HG02798 (cell line): ENCODE results near the gene ASIC1.

Experiments used
- ATAC-seq: cut with Tn5 transposase; IDR thresholded peaks from one replicate; pipeline ENCODE4 v1.9.1; 2021; ENCODE audit warnings: mild to moderate bottlenecking; ENCODE audit not compliant: unreplicated experiment, poor library complexity

Gene ASIC1

DNA sequence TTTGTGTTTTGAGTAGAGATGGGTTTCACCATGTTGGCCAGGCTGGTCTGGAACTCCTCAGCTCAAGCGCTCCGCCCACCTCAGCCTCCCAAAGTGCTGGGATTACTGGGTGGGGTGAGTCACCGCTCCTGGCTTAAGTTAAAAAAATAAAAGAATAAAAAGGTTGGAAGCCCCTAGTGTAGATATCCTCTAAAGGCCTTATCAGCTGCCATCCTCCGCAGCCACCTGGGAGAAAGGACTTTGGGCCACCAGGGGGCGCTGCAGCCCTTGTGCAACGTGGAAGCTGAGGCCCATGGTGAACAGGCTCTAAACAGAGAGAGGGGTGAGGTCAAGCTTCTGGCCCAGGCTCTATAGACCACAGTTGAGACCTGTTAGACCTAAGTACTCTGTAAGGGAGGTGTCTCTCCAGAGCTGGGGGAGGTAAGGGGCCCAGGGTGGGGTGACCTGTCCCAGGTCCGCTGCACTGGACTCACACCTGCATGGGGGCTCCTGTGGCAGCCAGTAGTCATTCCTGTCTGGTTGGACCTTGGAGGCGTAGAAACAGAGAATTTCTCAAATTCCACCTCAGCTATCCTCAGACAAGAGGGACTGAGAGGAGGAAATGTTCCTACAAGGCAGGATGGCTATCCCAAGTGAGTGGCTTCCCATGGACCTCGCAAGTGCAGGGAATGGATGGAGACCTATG is 18.1 kb upstream of the ASIC1 start:
- no peak for ATAC-seq

DNA sequence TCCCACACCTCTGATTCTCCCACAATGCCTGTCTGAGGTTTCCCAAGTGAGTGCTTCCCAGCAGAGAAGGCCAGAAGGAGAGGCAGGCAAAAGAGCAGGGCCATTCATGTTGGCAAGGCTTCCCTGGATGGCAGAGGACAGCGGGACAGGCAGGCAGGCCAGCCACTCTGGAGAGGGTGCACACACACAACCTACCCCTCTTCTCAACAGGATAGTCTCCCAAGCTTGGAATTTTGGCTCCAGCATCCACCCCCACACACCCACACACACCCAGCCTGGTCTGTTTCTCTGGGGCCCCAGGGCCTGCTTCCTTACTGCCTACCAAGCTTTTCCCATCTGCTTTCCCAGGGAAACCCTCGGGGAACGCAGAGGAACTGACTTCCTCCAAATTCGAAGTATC is 16.7 kb upstream of the ASIC1 start:
- ATAC-seq: no peak

DNA sequence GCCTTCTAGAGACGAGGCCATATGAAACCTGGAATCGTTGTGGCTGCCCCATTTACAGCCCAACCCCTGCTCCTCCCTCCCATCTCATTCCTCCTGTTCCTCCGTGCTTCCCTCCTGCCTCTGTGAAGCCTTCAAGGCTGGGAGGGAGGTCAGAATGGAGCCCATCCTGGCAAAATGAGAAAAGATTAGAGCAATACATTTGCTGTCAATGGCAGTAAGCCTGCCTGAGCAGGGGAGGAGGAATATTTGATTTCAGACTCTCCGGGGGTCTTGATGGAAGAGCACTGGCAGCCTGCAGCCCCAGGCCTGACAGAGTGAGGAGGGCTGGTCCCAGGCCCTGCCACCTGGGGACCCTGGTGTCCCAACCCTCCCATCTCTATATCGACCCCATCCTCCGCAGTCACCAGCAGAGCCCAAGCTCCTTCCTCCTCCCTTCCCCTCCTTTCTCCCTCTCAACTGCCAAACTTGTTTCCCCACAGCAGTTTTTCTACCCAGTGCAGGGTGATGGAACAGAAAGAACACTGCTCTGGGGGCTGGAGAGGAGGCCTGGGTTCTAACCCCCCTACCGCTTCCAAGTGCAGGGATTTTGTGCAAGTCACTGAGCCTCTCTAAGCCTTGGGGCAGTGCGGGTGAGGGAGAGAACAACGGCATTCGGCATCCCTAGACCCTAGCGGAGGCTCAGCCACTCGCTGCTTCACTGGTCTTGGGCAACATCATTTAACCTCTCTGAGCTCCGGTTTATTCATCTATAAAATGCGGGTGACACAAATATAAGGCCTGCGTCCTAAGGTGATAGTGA is 16.1 kb upstream of the ASIC1 start:
- no peak for ATAC-seq

DNA sequence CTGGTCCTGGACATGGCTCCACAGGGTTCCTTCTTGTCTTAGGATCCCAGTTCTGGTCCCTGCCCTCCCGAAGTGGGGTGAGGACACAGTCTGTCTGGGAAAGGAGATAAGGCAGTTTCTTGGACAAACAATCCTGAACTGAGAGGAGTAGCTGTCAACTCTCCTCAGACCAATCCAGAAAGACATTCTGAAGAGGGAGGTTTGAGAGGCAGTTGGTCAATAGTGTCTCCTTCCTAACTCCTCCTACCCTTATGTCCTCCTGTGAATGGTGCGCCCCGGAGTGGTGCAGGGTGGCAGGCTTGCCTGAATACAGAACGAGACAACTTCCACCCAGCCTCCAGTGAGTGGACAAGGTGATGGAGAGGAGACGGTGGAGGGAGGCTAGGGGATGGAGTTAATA is 15.4 kb upstream of the ASIC1 start:
- ATAC-seq: no peak

DNA sequence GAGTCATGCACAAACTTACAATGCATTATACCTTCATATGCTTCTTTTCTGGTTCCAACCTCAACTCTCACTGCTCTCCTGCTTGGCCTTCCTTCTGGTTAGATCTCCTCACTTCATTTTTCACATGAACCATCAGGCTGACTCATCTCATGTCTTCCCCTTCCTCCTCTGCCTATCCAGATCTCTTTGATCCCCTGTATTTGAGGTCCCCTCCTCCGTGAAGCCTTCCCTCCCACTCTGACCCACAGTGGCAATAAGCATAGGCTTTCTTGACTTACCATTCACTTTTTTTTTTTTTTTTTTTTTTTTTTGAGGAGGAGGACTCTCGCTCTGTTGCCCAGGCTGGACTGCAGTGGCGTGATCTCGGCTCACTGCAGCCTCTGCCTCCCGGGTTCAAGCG is 14.7 kb upstream of the ASIC1 start:
- ATAC-seq: no peak

DNA sequence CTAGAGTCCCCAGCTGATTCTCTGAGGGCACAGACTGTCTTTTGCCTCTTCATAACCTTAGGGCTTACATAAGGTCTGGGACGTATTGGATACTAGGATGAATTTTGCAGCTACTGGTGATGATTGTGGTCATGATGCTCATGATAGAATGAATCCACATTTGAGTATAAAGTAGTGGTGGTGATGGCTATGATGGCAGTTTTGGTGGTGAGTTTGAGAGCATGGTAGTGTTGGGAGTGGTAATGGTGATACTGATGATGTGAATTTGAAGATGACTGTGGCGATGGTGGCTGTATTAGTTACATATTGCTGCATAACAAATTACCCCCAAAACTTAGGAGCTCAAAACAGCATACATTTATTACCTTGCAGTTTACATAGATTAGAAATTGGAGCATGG is 14.1 kb upstream of the ASIC1 start:
- ATAC-seq: no peak

DNA sequence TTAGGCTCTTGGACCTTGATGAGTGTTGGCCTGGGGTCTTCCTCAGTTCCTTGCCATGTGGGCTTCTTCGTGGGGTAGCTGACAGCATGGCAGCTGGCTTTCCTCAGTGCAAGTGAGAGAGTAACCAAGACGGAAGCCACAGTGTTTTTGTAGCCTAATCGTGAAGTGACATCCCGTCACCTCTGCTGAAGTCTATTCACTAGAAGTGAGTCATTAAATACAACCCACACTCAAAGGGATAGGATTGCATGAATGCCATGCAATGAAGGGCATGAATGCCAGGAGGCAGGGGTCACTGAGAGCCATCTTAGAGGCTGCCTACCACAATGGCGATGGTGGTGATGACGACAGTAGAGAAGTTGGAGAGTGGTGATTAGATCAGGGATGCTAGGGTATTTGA is 13.5 kb upstream of the ASIC1 start:
- ATAC-seq: no peak

DNA sequence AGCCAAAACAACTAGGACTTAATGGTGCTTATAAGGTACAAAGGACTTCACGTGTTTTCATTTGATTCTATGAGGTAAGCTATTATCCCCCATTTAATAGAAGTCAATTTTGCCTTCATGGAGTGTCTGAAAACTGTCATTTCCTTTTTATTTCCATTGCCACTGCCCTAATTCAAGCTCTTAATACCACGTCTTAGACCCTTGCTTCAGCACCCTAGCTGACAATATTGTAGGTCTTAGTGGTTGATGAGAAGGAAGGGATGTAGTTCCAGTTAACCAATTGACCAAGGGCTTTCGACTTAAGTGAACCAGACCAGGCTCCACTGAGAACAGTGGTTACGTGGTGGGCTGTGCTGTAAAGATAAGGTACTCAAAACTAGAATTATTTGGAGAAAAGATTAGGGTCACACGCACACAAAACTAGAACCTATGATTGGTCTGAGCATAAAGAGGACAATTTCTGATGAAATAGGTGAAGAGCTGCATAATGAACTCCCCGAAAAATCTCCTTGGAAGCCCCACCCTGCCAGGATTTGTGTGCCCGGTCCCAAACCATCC is 9.6 kb upstream of the ASIC1 start:
- no peak for ATAC-seq

DNA sequence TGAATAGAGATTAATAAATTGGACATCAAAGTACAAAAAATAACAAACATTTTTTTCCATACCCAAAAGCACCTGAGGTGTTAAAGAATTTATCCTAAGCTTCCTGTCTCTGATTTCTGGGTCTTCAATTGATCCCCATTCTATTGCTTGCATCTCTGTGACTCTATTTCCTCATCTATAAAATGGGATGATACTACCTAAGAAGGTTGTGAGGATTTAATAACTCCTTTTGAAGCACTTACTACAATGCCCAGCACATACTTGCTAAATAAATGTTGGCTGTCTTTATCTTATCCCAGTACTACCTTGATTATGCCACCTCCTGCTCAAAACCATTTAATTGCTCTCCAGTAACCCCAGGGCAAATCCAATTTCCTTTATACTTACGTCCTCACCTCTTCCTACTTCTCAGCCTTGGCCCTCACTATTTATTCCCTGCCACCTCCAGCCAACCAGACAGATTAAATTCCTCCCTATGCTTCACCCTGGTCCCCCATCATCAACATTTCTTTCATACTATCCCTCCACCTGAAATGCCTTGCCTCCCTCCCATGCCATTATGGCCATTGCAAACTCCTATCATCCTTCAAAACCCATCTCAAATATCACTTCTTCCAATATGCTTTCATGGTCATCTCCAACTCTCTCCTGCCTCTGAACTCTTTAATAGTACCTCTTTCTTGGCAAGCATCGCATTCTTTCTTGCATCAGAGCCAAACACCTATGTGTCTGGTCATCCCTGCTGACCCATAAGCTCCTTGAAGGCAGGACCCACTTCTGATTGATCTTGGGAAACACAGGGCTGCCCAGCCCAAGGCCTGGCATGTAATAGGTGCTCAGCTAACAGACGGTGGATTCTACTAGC is 7.9 kb upstream of the ASIC1 start:
- ATAC-seq: no peak

DNA sequence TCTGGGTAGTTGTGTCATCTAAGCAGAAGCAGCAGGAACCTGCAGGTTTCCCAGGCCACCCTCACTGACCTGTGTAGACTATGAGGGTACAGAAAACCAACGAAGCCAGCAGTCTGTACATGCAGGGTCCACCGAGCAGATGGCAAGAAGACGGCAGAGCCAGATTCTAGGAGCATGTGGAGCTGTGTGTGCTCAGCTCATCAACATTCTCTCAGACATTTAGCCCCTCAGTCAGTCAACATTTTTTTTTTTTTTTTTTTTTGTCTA is 7.3 kb upstream of the ASIC1 start:
- no peak for ATAC-seq

DNA sequence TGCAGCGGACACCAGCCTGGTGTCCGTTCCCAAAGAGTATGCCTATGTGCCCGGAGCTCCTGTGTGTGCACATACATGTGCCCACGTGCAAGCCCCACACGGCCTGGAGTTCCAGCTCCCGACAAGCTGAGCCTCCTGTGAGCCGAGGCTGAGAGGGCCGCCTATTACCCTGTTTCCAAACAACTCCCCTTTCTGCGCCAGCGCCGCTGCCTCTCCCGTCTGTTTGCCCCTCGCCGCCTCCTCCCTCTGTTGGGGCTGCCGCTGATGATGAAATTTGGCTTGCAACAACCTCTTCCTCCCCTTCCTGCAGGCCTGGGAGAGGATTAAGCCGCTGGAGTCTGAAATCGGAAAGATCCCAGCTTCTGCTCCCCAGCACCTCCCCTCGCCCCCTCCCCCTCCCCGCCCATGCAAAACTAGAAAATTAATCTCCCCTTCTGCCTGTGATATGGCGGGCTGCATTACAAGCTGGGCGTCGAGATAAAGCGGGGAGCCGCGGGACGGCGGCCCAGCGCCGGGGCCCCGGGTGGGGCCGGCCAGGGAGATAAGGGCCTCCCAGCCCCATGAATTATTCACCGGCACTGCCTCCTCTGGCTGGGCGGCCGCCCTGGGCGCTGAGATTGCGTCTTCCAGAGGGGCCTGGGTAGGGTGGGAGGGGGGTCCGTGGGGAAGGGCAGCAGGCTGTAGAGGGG is 6.8 kb upstream of the ASIC1 start:
- ATAC-seq: no peak

DNA sequence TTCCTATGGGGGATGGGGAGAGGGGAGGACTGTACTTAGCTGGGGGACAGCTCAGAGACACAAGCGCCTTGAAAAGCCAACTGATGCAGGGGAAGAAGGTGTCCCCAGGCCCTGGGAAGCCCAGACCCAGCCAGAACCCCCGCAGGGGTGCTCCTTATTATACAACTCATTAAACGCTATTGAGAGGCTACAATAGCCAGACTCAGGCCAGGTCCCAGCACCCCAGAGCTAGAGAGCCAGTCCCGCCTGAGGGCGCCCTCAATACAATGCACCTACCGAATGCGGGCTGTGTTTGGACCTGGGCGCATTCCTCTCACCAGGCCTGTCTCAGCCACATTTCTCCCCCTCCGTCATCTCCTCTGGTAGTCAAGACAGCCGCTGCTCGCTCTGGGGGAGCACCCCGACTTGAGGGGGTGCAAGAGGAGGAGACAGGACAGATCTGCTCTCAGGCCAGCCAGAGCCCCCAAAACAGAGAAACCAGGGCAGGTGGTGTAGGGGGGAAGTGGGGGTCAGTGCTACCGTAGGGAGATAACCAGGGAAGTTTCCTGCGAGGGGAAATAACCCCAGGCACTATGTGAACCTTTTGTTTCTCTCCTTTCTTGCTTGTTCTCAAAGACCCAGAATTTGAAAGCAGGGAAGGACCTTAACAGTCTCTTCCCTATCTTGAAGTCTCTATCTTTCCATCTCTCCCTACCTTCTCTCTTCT is 6.1 kb upstream of the ASIC1 start:
- ATAC-seq: no peak

DNA sequence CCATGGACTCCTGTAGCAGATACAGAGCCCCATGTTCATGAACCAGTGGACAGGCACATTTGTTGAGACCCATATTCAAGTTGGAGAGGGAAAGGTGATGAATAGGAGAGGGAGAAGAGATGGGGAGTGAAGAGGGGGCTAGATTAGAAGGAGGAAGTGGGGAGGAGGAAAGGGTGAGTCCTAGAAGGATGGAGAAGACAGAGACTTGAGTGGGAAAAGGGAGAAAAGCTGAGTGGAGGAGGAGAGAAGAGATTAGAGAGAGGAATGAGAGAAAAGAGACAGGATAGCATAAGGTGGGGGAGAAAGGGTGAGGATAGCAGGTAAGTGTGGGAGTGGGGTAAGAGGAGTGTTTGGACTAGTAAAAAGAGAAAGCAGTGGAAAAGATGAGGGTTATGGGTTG is 4.9 kb upstream of the ASIC1 start:
- no peak for ATAC-seq

DNA sequence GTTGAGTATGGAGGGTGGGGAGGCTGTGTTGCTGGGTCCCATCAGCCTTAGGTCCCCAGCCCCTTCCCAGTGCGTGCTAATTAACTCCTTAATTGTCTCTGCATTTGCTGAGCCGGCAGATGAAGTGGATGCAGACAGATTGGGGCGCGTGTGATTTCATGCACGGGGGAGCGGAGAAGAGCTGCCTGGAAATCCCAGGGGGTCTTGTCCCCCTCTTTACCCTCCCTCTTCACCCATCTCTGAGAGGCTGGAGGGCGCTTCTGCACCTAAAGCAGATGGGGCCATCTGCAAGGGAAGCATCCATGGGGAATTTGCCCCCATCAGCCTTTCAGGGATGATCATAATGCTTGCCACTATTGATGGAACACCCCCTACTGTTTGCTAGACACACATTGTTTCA is 4.4 kb upstream of the ASIC1 start:
- no peak for ATAC-seq

DNA sequence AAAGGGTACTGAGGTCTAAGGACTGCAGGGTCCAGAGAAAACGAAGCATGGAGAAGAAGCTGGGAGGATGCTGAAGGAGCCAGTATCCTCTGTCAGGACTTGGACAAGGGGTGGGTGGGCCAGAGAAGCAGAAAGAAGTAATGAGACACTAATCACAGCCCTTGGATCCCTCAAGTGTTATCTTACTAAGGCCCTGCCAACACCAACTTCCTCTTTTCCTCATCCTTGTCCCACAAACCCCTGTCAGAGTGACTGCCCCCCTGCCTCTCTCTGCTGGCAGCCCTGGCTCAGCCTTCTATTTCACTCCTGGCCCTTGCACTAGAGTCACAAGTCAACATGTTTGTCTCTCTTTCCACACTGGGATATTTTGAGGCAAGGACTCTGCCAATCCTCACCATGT is 3.8 kb upstream of the ASIC1 start:
- no peak for ATAC-seq

DNA sequence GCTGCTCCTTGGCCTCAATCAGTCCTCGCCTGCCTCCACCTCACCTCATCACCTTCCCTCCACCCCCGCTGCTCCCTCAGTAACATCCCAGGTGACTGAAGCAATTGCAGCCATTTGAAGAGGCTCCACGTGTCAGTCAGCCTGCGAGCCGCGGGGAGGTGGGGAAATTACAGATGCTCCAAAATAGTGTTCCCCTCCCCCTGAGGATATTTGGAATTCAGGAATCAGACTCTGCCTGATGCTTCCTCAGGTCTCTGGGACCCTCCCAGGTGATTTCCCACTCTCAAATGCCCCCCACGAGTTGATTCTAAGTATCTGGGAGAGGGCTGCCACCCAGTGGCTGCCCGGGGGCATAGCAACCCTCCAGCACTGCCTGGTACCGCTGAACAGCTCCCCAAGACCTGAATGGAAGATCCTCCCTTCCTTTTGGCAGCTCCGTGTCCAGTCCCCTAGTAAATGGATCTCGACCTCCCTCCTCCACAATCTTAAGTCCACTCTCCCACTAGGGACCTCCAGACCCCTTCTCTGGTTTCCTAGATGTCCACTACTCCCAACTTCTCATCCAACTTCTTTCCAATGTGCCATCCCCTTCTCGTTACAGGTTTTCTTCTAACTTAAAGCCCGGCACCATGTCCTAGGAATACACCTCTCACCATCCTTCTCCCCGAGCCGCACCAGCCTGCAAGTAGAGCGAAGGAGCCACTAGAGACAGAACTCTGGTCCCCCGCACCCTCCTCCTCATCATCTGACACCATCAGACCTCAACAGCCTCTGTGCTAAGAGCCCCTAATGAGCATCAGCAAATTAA is 1.4 kb upstream of the ASIC1 start:
- ATAC-seq: peak; percentile 52

DNA sequence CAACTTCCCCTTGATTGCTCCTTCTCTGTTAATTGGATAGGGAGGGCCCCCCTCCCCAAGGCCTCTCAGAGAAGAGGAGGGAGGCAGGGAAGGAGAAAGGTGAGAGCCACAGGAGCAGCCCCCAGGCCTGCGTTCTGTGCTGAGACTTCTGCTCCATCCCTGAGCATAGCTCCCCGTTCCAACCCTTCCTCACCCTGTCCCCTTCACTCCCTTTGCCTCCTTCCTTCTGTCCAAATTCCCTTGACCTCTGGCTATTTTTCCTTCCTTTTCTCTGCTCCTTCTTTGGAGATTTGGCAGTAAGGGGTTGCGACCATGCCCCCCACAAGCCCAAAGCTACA is 788 bp upstream of the ASIC1 start:
- no peak for ATAC-seq

DNA sequence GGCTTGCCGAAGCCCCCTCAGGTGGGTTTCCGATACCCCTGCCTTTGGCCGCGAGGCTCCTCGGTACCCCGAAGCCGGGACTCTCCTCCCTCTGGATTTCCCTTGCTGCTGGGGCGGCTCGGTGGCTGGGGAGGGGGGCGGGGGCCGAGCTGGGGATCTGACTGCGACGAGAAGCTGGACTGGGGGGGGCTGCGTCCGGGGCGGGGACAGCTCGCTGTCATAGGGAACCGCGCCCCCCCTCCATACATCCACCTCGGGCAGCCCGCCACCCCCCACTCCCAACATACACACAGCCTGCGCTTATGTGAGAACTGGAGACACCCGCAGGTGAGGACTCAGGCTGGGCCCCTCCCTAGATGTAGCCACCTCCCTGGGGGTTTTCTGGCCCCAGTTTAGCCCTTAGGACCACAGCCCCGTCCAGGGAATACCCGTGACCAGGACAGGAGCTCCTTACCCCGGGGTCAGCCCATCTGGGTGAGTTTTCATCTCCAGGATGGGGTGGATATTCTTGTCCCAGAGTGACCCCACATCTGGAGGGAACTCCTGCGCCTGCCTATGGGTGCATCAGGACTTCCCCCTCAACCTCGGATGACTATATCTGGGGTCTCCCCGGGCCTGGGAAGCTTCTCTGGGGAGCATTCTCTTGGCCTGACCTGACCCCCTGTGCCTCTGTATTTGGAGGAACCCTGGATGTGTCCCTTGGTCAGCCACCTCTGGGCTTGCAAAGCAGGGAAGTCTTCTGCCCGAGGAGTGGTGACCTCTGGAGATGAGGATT is 687 bp downstream of the ASIC1 start:
- no peak for ATAC-seq
